ENCODE data around the gene TUFT1.

DNA sequence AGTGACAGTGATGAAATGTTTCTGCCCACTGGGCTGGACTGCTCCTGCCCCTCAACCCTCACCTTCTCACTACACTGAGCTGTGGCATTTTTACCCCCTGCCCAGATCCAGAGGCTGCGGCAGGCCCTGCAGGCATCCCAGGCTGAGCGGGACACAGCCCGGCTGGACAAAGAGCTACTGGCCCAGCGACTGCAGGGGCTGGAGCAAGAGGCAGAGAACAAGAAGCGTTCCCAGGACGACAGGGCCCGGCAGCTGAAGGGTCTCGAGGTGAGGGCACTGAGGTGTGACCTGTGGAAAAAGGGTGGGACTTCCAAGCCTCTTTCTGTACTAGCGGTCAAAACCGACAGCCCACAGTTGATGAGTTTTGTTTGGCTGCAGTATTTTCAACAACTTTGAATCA lies 6.2 kb upstream of the TUFT1 start:
- TF ChIP-seq, protein P1, sequence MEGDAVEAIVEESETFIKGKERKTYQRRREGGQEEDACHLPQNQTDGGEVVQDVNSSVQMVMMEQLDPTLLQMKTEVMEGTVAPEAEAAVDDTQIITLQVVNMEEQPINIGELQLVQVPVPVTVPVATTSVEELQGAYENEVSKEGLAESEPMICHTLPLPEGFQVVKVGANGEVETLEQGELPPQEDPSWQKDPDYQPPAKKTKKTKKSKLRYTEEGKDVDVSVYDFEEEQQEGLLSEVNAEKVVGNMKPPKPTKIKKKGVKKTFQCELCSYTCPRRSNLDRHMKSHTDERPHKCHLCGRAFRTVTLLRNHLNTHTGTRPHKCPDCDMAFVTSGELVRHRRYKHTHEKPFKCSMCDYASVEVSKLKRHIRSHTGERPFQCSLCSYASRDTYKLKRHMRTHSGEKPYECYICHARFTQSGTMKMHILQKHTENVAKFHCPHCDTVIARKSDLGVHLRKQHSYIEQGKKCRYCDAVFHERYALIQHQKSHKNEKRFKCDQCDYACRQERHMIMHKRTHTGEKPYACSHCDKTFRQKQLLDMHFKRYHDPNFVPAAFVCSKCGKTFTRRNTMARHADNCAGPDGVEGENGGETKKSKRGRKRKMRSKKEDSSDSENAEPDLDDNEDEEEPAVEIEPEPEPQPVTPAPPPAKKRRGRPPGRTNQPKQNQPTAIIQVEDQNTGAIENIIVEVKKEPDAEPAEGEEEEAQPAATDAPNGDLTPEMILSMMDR (IDR thresholded peaks at IDR 0.05; ENCODE audit: poor library complexity, severe bottlenecking), result no peak
- TF ChIP-seq EP300 (conservative IDR thresholded peaks at IDR 0.05; ENCODE audit: poor library complexity, severe bottlenecking), result no peak
- TF ChIP-seq, protein P2, sequence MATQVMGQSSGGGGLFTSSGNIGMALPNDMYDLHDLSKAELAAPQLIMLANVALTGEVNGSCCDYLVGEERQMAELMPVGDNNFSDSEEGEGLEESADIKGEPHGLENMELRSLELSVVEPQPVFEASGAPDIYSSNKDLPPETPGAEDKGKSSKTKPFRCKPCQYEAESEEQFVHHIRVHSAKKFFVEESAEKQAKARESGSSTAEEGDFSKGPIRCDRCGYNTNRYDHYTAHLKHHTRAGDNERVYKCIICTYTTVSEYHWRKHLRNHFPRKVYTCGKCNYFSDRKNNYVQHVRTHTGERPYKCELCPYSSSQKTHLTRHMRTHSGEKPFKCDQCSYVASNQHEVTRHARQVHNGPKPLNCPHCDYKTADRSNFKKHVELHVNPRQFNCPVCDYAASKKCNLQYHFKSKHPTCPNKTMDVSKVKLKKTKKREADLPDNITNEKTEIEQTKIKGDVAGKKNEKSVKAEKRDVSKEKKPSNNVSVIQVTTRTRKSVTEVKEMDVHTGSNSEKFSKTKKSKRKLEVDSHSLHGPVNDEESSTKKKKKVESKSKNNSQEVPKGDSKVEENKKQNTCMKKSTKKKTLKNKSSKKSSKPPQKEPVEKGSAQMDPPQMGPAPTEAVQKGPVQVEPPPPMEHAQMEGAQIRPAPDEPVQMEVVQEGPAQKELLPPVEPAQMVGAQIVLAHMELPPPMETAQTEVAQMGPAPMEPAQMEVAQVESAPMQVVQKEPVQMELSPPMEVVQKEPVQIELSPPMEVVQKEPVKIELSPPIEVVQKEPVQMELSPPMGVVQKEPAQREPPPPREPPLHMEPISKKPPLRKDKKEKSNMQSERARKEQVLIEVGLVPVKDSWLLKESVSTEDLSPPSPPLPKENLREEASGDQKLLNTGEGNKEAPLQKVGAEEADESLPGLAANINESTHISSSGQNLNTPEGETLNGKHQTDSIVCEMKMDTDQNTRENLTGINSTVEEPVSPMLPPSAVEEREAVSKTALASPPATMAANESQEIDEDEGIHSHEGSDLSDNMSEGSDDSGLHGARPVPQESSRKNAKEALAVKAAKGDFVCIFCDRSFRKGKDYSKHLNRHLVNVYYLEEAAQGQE (IDR thresholded peaks at IDR 0.05; ENCODE audit: borderline replicate concordance), result no peak
